HCT116 (cell line): Measurements from ENCODE around the gene CERS3. TPM values are rescaled to one million over a fixed set of nuclear protein-coding genes. Genes with fewer than 3 reads are reported as not detected.

Source experiments
- ATAC-seq: fragments of 200-7000 bp; cut with Tn5 transposase; 2 replicates; pipeline ENCODE4 v1.9.1; 2020; ENCODE audit warnings: mild to moderate bottlenecking, moderate library complexity
- BruUV-seq: library from RNA; stranded (reverse); fragments of 400-500 nt; replicated peaks from 2 replicates; lab custom pipeline; 2021; lab: Mats Ljungman, UMichigan
- CTCF ChIA-PET: fragments of 300-600 bp; sonication (Branson Sonifier 250); formaldehyde crosslinking; loops from one replicate; lab custom pipeline; 2021; ENCODE audit warnings: antibody characterized with exemption; lab: Charles Lee
- POLR2A ChIA-PET: fragments of 300-600, 350-600 bp; sonication (Branson Sonifier 250); formaldehyde crosslinking; loops from one replicate; lab custom pipeline; 2021; ENCODE audit warnings: antibody characterized with exemption; lab: Charles Lee
- RAD21 ChIA-PET, 2 experiments: fragments of 300-600 bp; sonication (Branson Sonifier 250); formaldehyde crosslinking; loops; one replicate each; lab custom pipeline; 2023; ENCODE audit warnings: low total read pairs in 2 of 2; ENCODE audit not compliant: uncharacterized antibody in 2 of 2, unreplicated experiment in 2 of 2, low non-redundant PET in 1 of 2; lab: Charles Lee
- DNase-seq: peaks from one replicate; pipeline ENCODE4 v3.0.0-alpha.2; 2010; ENCODE audit warnings: low read depth, low spot score
- H2AFZ ChIP-seq: fragments of 200-600 bp; shearing (Covaris generic), sonication (generic); 2 replicates; pipeline ENCODE4 v1.6.1; 2017; ENCODE audit warnings: low read depth, mixed run types, mixed read lengths, antibody characterized with exemption, low read length; ENCODE audit not compliant: poor library complexity, severe bottlenecking
- H3K27ac ChIP-seq: 2 replicates; pipeline ENCODE4 v1.5.1; 2012; ENCODE audit warnings: low read depth, low read length
- H3K27me3 ChIP-seq: fragments of 200-600 bp; sonication (generic); 2 replicates; pipeline ENCODE4 v1.6.1; 2016; ENCODE audit warnings: mixed run types, low read length, mixed read lengths; ENCODE audit not compliant: insufficient read depth
- H3K36me3 ChIP-seq, 2 experiments: fragments of 200-500 bp in 1 of 2; fragments of 200-600 bp in 1 of 2; sonication (Bioruptor generic) in 1 of 2; sonication (generic) in 1 of 2; 2 replicates each; pipeline versions ENCODE4 v1.5.1 to v1.6.1; 2014 to 2016; ENCODE audit warnings: low read length in 2 of 2, inconsistent platforms in 1 of 2, mixed read lengths in 1 of 2, mixed run types in 1 of 2; ENCODE audit not compliant: insufficient read depth in 2 of 2, control insufficient read depth in 1 of 2
- H3K4me1 ChIP-seq, 2 experiments: fragments of 200-600 bp in 1 of 2; sonication (generic) in 1 of 2; 2 replicates each; pipeline versions ENCODE4 v1.5.1 to v1.6.1; 2012 to 2017; ENCODE audit warnings: low read length in 2 of 2, inconsistent platforms in 1 of 2, mild to moderate bottlenecking in 1 of 2, mixed read lengths in 1 of 2, mixed run types in 1 of 2, moderate library complexity in 1 of 2; ENCODE audit not compliant: insufficient read depth in 2 of 2, control insufficient read depth in 1 of 2
- H3K4me2 ChIP-seq: fragments of 200-600 bp; sonication (generic); 2 replicates; pipeline ENCODE4 v1.6.1; 2017; ENCODE audit warnings: mixed run types, low read length, mixed read lengths
- H3K4me3 ChIP-seq, 2 experiments: fragments of 200-600 bp in 1 of 2; sonication (generic) in 1 of 2; replicated peaks in 1 of 2; 2 replicates each; pipeline ENCODE4 v1.5.1; 2011 to 2016; ENCODE audit warnings: low read length in 2 of 2, control low read depth in 1 of 2, low read depth in 1 of 2, mild to moderate bottlenecking in 1 of 2, mixed read lengths in 1 of 2, mixed run types in 1 of 2
- H3K79me2 ChIP-seq: fragments of 200-600 bp; sonication (generic); 2 replicates; pipeline ENCODE4 v1.6.1; 2017; ENCODE audit warnings: mild to moderate bottlenecking, mixed run types, low read length, moderate library complexity, mixed read lengths; ENCODE audit not compliant: insufficient read depth
- H3K9ac ChIP-seq: fragments of 200-600 bp; sonication (generic); 2 replicates; pipeline ENCODE4 v1.6.1; 2016; ENCODE audit warnings: low read length, mixed read lengths
- H3K9me2 ChIP-seq: fragments of 200-600 bp; sonication (generic), shearing (Covaris generic); 2 replicates; pipeline ENCODE4 v1.6.1; 2017; ENCODE audit warnings: mixed run types, mild to moderate bottlenecking, moderate library complexity; ENCODE audit not compliant: insufficient read depth
- H3K9me3 ChIP-seq, 2 experiments: fragments of 200-500 bp in 1 of 2; fragments of 200-600 bp in 1 of 2; sonication (Bioruptor generic) in 1 of 2; sonication (generic) in 1 of 2; 2 replicates each; pipeline ENCODE4 v1.6.1; 2014 to 2017; ENCODE audit warnings: low read length in 2 of 2, mixed read lengths in 2 of 2, inconsistent platforms in 1 of 2, low read depth in 1 of 2, mild to moderate bottlenecking in 1 of 2, mixed run types in 1 of 2, moderate library complexity in 1 of 2; ENCODE audit not compliant: control insufficient read depth in 1 of 2, insufficient read depth in 1 of 2
- H4K20me1 ChIP-seq: fragments of 200-600 bp; sonication (generic), shearing (Covaris generic); 2 replicates; pipeline ENCODE4 v1.6.1; 2017; ENCODE audit warnings: mixed run types, mild to moderate bottlenecking, moderate library complexity; ENCODE audit not compliant: insufficient read depth
- CBX3 ChIP-seq: IDR thresholded peaks from 2 replicates; pipeline ENCODE4 v1.6.1; 2012; ENCODE audit warnings: low read depth
- CEBPB ChIP-seq: IDR thresholded peaks from 2 replicates; pipeline ENCODE4 v1.6.1; 2012; ENCODE audit warnings: low read depth
- CTCF ChIP-seq, 3 experiments: fragments of 200-600 bp in 1 of 3; sonication (generic) in 1 of 3; IDR thresholded peaks in 2 of 3; conservative IDR thresholded peaks in 1 of 3; 2 replicates each; pipeline ENCODE4 v1.5.1; 2012 to 2017; ENCODE audit warnings: low read depth in 2 of 3, low read length in 2 of 3, antibody characterized with exemption in 1 of 3, borderline replicate concordance in 1 of 3, control low read depth in 1 of 3, mild to moderate bottlenecking in 1 of 3, mixed read lengths in 1 of 3, mixed run types in 1 of 3, moderate library complexity in 1 of 3; ENCODE audit not compliant: insufficient read depth in 1 of 3
- EGR1 ChIP-seq: IDR thresholded peaks from 2 replicates; pipeline ENCODE4 v1.6.1; 2012; ENCODE audit warnings: low read depth
- EZH2 ChIP-seq: fragments of 200-600 bp; sonication (generic); IDR thresholded peaks from 2 replicates; pipeline ENCODE4 v1.6.1; 2017; ENCODE audit warnings: antibody characterized with exemption, mixed run types
- EZH2phosphoT487 ChIP-seq: fragments of 200-600 bp; IDR thresholded peaks from 2 replicates; pipeline ENCODE4 v1.6.1; 2018; ENCODE audit warnings: antibody characterized with exemption, borderline replicate concordance
- FOSL1 ChIP-seq: IDR thresholded peaks from 2 replicates; pipeline ENCODE4 v1.6.1; 2012; ENCODE audit warnings: low read depth
- JUND ChIP-seq: IDR thresholded peaks from 2 replicates; pipeline ENCODE4 v1.6.1; 2012
- POLR2A ChIP-seq: IDR thresholded peaks from 2 replicates; pipeline ENCODE4 v1.7.0; 2011; ENCODE audit warnings: borderline replicate concordance; ENCODE audit not compliant: insufficient read depth, insufficient read length; ENCODE audit errors: extremely low read depth
- POLR2AphosphoS5 ChIP-seq: IDR thresholded peaks from 2 replicates; pipeline ENCODE4 v1.6.1; 2011; ENCODE audit warnings: mild to moderate bottlenecking, low read depth, low read length, moderate library complexity
- SIN3A ChIP-seq: IDR thresholded peaks from 2 replicates; pipeline ENCODE4 v1.6.1; 2012; ENCODE audit warnings: low read depth
- SP1 ChIP-seq: IDR thresholded peaks from 2 replicates; pipeline ENCODE4 v1.6.1; 2012; ENCODE audit warnings: low read depth
- SRF ChIP-seq: IDR thresholded peaks from 2 replicates; pipeline ENCODE4 v1.6.1; 2012; ENCODE audit warnings: low read depth
- TCF7L2 ChIP-seq: IDR thresholded peaks from 2 replicates; pipeline ENCODE4 v1.7.0; 2011; ENCODE audit warnings: borderline replicate concordance, inconsistent platforms; ENCODE audit not compliant: insufficient read depth, insufficient read length; ENCODE audit errors: extremely low read depth
- YY1 ChIP-seq: IDR thresholded peaks from 2 replicates; pipeline ENCODE4 v1.6.1; 2011; ENCODE audit warnings: low read length, low read depth, moderate library complexity, mild to moderate bottlenecking; ENCODE audit not compliant: insufficient replicate concordance; ENCODE audit errors: extremely low read depth
- ZFX ChIP-seq: fragments of 450-650 bp; IDR thresholded peaks from 2 replicates; pipeline ENCODE4 v1.6.1; 2017
- ZNF274 ChIP-seq: fragments of 200-500 bp; sonication (Bioruptor generic); IDR thresholded peaks from 2 replicates; pipeline ENCODE4 v1.6.1; 2014; ENCODE audit warnings: mild to moderate bottlenecking, low read depth, low read length, inconsistent platforms
- intact Hi-C: fragments of 100-400 bp; cut with micrococcal nuclease; formaldehyde crosslinking; loops from 2 replicates; pipeline ENCODE4 v1.10.0; 2022
- total RNA-seq: library from RNA; stranded (reverse); gene quantifications from one replicate; pipeline ENCODE4 v1.2.1, GENCODE V29; 2021; ENCODE audit not compliant: unreplicated experiment

Gene CERS3
- total RNA-seq, 1 experiment from 2014 or later: not detected

DNA sequence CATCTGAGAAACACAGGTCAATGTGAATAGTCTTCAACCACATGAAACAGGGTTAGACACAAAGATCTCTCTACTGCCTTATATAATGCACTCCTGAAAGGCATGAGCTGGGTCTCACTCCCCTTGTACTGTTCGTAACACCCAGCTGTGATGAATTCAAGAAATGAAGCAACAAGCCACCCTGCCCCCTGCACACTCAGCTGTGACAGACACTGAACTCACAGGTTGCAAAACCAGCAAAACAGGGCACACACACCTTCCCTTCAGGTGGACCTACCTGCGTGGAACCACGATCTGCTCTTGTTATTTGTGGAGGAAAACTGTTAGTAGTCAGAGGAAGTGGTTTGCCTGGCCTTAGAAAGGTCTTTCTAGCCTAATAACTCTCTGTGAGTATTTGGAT is 64.5 kb downstream of the CERS3 start:
- H3K4me1 ChIP-seq: no peaks in the 10 kb centered on the region
- intact Hi-C loops: no loop called here
- no peak overlapping the region for H3K4me2 ChIP-seq
- H3K9me3 ChIP-seq: no peaks in the 10 kb centered on the region
- H3K4me3 ChIP-seq: no peak overlapping the region
- DNase-seq: no peak
- H3K9ac ChIP-seq: no peak overlapping the region
- H3K27me3 ChIP-seq: no peaks in the 10 kb centered on the region
- no peaks in the 10 kb centered on the region for H3K36me3 ChIP-seq
- ChIA-PET RAD21 (no interaction called here), CTCF (no interaction called here), POLR2A (no interaction called here)
- BruUV-seq: no TSS peak
- no peaks in the 10 kb centered on the region for H4K20me1 ChIP-seq
- ATAC-seq: no peak
- no peak overlapping the region for H2AFZ ChIP-seq
- TF ChIP-seq TCF7L2 (no peak), ZNF274 (no peak), FOSL1 (no peak), CBX3 (no peak), SRF (no peak), EGR1 (no peak), CEBPB (no peak), JUND (no peak), YY1 (no peak), POLR2A (no peak), POLR2AphosphoS5 (no peak), SIN3A (no peak), SP1 (no peak), CTCF (IDR thresholded peaks at IDR 0.05 in 2 of 3, conservative IDR thresholded peaks at IDR 0.05 in 1 of 3; ENCODE audit: borderline replicate concordance in 1 of 3, insufficient read depth in 1 of 3, low read depth in 2 of 3, low read length in 2 of 3) (no peak), EZH2phosphoT487 (no peak), ZFX (no peak), EZH2 (no peak)
- H3K9me2 ChIP-seq: no peaks in the 10 kb centered on the region
- H3K27ac ChIP-seq: no peak overlapping the region
- H3K79me2 ChIP-seq: no peaks in the 10 kb centered on the region
